GM20000 (cell line): Measurements from ENCODE around the gene KRABD2.

ENCODE experiments used
- DNase-seq: peaks from one replicate; pipeline ENCODE4 v3.0.0; 2012; ENCODE audit warnings: low spot score
- TF ChIP-seq, protein P1 (sequence below): IDR thresholded peaks from 2 replicates; pipeline ENCODE4 v1.5.1; 2012; ENCODE audit warnings: mild to moderate bottlenecking, control low read depth; ENCODE audit errors: extremely low read depth, missing control alignments

KRABD2 gene

DNA sequence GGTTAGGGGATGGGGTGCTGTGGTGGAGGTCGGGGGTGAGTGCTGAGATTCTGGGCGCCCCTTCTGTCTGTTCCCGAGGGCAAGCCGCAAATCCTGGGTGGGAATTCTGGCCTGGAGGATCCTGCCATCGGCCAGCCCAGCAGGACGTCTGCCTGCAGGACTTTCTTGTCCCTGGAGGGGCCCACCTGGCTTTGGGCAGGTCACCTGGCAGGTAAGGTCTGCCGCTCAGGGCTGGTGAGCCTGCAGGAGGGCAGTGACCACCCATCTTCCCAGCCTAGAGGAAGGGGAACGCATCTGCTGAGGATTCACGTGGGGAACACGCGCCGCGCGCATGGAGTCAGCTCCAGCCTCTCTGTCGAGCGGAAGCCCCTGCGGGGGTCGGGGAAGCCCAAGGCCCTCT, 15.8 kb upstream of the KRABD2 start:
- TF ChIP-seq, protein P1, sequence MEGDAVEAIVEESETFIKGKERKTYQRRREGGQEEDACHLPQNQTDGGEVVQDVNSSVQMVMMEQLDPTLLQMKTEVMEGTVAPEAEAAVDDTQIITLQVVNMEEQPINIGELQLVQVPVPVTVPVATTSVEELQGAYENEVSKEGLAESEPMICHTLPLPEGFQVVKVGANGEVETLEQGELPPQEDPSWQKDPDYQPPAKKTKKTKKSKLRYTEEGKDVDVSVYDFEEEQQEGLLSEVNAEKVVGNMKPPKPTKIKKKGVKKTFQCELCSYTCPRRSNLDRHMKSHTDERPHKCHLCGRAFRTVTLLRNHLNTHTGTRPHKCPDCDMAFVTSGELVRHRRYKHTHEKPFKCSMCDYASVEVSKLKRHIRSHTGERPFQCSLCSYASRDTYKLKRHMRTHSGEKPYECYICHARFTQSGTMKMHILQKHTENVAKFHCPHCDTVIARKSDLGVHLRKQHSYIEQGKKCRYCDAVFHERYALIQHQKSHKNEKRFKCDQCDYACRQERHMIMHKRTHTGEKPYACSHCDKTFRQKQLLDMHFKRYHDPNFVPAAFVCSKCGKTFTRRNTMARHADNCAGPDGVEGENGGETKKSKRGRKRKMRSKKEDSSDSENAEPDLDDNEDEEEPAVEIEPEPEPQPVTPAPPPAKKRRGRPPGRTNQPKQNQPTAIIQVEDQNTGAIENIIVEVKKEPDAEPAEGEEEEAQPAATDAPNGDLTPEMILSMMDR = no peak
- DNase-seq = no peak

DNA sequence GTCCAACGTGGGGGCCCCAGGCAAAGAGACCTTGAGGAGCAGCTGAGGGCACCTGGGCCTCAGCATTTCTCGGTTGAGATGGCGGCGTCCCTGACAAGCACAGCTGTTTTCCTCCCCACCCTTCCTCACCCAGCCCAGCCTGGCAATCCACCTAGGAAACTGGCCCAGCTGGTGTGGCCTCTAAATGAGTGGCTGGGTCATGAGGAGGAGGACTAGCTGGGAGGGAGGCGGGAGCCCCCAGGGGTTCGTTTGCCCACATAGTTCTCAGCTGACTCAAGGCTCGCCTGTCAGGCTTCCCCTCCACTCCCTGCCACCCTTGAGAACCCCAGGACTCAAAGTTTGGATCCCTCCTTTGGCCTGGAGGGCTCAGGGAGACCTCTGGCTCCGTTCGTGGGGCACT, 15.2 kb upstream of the KRABD2 start:
- no peak for DNase-seq
- TF ChIP-seq, protein P1 = no peak

DNA sequence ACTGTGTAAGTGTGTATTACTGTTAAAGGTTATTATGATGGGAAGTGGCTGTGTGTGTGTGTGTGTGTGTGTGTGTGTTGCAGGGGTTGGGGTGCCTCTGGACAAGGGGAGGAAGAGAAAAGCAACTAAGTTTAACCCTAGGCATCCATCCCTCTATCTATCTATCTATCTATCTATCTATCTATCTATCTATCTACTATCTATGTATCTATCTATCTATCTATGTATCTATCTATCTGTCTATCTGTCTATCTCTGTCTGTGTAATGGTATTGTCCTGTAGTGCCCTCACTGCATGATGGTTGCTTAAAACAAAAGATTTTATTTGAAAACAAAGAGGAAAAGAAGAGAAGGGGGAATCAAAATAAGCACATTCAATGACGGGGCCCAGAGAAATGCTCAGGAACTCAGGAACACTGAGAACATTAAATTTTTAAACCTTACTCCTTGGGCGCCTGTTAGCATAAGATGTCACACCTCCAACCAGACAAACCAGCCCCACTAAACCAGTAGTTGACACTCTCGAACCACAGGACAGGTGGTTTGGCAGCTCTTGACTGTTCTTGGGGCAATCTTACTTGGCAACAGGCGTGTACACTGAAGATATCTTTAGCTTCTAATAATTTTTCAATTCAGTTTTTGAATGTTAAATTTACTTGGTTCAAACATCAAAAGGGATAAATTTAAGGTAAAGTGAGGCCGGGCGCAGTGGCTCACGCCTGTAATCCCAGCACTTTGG, 11.6 kb upstream of the KRABD2 start:
- TF ChIP-seq, protein P1 = no peak
- DNase-seq = no peak

DNA sequence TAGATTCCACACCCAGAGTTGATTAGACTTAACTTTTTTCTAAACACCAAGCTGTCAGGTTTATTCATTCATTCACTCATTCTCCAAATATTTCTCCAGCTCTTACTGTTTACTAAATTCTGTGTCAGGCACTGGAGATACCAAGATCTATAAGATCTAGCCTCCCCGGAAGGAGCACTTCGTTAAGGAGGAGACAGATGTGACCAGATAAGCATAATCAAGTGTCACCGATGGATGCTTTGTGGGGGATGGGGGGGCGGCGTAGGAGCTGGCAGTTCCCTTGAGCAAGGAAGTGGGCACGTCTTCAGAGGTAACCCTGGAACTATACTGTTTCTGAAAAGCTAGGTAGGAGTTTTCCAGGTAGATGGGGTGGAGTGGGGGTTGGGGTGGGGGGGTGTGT, 10.3 kb upstream of the KRABD2 start:
- TF ChIP-seq, protein P1 = no peak
- DNase-seq = no peak

DNA sequence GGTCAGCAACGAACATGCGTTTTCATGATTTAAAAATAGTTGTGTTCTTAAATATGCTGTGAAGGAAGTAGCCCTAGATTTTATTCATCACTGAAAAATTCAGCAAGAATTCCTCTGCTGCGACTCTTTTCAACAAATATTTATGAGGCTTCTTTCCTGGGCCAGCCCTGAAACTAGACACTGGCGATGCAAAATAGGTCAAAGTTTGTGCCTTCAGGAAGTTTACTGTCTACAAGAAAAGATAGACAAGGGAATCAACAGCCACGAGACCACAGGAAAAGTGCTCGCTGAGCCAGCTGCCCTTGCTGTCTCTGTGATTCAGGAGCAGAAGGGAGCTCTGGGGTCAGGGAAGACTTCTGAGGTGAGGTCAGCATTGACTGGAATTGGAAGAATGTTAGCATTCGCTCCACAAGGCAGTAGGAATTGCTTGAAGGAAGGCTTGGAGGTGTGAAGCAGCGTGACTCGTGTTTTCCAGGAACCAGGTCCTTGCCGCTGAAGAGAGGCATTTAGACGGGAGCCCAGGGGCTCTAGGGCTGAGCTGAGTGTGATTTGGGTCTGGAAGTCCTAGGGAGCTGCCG, 8.4 kb upstream of the KRABD2 start:
- no peak for DNase-seq

DNA sequence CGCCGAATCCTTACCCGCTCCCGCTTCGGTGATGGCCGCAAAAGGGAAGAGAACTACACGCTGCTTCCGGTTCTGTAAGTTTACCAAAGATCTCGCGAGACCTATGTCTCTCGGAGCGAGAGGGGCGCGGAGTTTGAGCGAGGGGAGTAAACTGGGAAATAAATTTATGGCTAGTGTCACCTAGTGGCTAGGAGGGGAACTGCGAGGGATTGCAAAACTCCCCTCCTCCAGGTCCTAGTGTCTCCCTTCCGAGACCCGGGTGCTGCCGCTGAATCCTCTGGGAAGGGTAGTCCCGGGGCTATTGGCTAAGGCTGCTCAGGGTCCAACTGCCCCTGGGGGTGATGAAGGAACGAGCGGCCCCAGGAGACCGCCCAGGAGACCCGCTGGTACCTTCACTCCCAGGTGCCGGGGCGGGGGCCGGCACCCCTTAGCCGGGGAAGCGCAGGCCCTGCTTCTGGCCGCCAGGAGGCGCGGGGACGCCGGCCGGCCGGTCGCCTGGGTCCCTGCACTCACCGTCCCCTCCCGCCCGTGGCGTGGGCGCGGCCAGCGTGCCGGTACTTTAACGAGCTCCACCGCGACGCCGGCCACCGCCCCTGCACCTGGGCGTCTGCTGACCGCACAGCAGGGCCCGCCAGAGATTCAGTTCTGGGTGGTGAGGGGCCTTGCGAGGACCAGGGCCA, 6.8 kb upstream of the KRABD2 start, which contains the start of gene RPL26:
TSS of gene RPL26 (minus strand) at position 51 of the 680 bp plus-strand sequence. CDS start 883 bp downstream, outside the sequence.
- DNase-seq = peak; percentile 96
- TF ChIP-seq, protein P1 = peak; percentile 94

More for the DNA sequence above, 8.4 kb upstream of the KRABD2 start:
- TF ChIP-seq, protein P1 = no peak

DNA sequence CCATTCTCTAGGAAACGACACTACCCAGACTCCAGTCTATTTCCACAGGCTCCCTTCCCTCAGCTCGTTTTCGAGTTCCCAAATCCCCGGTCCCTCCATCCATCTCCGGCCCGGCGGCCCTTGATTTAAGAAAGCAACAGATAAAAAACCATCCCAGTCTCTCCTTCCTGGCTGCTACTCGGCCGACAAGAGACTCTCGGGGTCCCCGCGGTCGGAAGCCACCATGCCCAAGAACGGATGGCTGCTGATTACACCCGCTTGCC, 6.3 kb upstream of the KRABD2 start:
- TF ChIP-seq, protein P1 = no peak
- no peak for DNase-seq
